Retina (tissue), 1 donor: ENCODE results near the gene MPDZ.

Experiments
- DNase-seq: peaks from one replicate; pipeline ENCODE4 v3.0.0-alpha.2; 2016

The MPDZ gene

DNA sequence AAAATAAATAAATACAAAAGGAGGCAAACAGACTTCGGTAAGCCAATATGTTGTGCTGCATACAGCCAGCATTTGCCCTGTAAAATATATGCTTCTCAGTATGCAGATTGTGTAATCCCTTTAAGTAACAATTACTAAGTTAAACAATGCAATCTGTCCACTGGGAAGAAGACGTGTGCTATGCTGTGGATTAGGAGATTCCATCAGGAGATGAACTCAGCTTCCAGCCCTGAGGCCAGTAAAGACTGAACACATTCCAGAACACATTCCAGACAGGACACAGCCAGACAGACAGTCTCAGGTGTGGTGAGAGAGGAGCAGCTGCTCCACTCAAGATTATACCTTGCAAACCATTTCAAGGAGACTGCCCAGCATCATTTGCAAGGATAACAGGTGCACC lies 97.8 kb downstream of the MPDZ start:
- DNase-seq: no peak

- DNase-seq: peak; percentile 5
These were observed 100.2 kb downstream of the MPDZ start for GRCh38 chr9:13179257-13179656.

- DNase-seq: no peak
These were observed 103.8 kb downstream of the MPDZ start for GRCh38 chr9:13175732-13176131.

DNA sequence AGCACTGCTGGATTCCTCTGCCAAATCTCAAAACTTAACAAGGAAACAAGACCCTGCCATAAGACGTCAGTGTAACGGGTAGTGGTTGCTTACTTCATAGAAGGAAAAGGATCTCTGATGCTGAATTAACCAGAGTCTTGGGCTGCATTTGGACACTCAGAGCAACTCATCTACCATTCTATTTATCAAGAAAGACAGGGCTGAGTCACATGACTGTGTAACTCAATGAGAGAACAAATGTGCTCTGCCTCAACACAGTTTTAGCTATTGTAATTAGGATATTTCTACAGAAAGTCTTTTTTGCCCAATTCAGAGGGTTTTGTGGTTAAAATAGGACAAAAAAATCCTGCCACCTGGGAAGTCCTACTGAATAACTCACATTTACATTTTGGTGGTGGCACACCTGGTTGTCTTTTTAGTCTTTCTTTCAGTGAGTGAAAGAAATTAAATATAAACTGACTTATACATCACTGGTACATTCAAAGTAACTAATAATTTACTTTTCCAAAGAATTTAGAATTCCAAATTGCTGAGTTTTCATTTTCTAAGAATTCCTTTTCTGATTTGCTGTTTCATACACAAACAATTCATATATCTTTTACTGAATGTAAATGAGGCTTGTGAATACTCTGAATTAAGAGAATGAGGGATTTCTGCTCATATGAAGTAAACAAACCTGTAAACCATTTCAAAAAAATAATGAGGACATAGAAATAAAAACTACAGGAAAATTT lies 104.4 kb downstream of the MPDZ start:
- DNase-seq: no peak

DNA sequence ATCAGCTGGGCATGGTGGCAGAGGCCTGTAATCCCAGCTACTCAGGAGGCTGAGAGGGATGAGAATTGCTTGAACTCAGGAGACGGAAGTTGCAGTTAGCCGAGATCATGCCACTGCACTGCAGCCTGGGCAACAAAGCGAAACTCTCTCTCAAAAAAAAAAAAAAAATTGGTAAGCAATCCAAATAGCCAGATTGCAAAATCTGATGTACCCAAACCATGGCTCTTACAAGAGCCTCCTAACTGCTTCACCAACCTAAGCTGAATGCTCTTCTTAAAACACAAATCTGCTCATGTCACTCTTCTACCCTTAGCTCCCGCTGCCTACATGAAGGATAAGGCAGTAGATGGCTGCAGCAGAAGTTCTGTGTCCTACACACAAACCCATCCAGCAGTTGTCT lies 105.9 kb downstream of the MPDZ start:
- DNase-seq: no peak

GRCh38 chr9:13171261-13171660 lies 108.2 kb downstream of the MPDZ start:
- DNase-seq: no peak

- no peak for DNase-seq
These were observed 112.5 kb downstream of the MPDZ start for GRCh38 chr9:13166996-13167395.

DNA sequence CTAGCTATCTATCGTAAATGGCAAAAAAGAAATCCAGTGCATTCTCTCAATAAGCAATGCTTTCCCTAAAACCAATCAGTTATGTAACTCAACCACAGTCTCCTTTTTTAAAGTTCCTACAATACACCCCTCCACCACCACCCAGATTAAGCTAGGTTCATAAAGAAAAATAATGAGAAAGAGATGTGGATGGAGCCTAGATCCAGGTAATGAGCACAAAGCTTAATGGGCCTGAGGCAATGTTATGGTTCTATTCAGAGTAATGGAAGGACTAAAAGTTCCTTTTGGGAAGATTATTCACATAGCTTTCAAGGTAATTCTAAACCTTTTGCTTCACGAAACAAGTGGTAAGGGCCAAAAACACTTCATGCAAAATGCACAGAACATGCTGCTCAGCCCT lies 113.5 kb downstream of the MPDZ start:
- no peak for DNase-seq

DNA sequence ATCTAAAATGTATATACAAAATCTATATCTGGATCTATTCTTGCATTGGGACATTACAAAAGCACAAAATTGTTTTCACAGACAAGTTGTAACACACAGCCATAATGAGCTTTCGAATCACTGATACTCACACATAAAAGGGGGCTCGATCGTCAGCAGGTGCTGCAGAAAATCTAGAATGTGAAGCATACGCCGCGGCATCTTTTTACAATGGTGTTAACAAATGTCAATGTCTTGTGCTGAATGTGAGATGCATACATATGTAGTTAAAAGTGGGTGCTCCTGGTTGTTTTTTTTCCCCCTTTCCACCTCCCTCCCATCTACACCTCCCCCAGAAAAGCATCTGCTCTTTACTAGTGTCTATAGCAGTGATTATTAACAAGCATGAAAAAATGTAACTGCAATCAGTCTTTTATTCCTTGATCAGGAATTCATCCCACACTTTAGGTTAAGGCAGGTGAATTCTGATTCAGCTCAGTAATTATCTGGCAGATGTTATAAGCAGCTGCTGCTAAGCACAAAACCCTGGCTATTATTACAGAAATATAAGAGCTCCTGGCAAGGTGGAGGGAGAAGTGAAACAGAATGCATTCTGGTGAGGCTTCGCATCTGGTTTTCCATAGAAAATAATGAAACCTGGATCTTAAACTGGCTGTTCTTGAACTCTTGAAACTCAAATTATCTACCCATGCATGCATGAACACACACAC lies 114.1 kb downstream of the MPDZ start:
- DNase-seq: peak; percentile 12

DNA sequence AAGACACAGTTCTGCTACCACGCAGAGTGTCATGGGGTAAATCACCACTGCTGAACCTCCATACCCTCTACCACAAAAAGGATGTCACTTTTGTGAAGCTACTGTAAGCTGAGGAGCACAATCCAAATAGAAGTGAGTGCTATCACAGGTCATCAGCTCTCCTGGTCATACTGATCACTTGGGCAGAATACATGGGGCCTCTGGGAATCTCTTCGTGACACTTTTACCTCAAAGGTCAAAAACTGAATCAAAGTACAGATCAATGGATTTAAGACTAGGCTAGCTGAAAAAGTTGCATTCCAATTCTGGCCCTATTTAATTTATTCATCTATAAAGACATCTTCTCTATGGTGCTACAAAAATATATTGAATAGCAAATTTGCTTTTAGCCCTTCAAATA lies 115.5 kb downstream of the MPDZ start:
- no peak for DNase-seq

DNA sequence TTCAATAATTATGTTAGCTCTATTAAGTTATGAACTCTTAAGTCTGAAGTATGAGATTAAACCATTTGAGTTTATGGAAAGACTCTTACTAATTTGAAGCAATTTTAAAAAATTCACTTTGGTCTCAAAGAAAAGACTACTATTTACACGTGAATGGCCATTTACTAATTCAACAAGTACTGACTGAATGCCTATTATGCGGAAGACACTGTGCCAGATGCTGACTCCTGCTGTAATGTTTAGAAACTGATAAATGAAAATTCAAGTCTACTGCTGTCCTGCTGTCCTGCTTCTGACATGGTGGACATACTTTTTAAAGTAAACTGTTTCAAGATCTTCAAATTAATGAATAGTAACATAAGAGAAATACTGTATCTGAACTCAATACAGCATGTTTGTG lies 116.2 kb downstream of the MPDZ start:
- no peak for DNase-seq

- no peak for DNase-seq
These were observed 119.4 kb downstream of the MPDZ start for GRCh38 chr9:13160051-13160450.

GRCh38 chr9:13158986-13159385 lies 120.5 kb downstream of the MPDZ start:
- DNase-seq: no peak

- DNase-seq: no peak
These were observed 128.0 kb downstream of the MPDZ start for GRCh38 chr9:13151489-13151888.

- DNase-seq: no peak
These were observed 130.0 kb downstream of the MPDZ start for GRCh38 chr9:13149454-13149853.

DNA sequence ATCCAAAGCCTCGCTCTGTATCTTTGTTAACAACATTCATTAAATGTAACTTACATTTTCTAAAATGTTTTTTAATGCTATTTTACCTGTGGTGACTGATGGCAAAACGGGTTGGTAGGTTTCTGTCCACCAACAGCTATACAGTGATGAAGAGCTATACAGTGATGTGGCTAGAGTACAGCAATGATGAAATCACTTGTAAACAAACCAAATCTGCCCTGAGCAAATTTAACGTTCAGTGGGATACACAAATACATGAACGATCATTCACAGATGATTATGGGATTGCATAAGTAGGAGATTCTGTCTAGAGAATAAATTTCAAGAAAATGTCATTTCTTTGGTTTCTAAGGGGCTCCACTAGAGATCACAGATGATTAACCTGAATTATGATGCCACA lies 132.7 kb downstream of the MPDZ start:
- no peak for DNase-seq

GRCh38 chr9:13145340-13145739 lies 134.2 kb downstream of the MPDZ start:
- DNase-seq: no peak

DNA sequence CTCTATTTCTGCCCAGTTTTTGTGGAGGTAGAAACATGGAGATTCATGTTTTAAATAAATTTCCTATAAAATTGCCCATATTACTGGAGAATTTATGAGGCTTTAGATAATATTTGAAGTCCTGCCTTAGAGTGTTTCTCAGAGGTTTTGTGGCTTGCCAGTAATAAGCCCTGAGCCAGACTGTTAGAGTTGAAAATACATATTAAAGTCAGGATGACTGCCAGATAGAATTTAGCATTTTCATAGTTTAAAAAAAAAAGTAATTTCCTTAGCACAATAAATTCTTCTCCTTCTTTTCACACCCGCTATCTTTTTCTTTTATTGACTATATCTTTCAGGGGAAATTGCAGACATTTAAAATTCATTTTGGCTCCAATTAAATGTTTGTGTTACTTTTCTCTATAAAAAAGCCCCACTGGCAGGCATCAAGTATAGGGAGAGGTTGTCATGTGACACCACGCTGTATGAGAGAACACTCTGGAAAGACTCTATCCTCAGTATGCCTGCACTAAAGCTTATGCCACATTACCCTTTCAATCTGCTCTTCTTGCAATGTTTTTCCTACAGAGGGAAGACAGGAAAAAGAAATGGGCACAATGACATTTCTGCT lies 135.2 kb downstream of the MPDZ start:
- no peak for DNase-seq

GRCh38 chr9:13143281-13143680 lies 136.2 kb downstream of the MPDZ start:
- peak; percentile 3 for DNase-seq

- no peak for DNase-seq
These were observed 136.7 kb downstream of the MPDZ start for GRCh38 chr9:13142776-13143175.

- no peak for DNase-seq
These were observed 137.9 kb downstream of the MPDZ start for GRCh38 chr9:13141629-13142028.

DNA sequence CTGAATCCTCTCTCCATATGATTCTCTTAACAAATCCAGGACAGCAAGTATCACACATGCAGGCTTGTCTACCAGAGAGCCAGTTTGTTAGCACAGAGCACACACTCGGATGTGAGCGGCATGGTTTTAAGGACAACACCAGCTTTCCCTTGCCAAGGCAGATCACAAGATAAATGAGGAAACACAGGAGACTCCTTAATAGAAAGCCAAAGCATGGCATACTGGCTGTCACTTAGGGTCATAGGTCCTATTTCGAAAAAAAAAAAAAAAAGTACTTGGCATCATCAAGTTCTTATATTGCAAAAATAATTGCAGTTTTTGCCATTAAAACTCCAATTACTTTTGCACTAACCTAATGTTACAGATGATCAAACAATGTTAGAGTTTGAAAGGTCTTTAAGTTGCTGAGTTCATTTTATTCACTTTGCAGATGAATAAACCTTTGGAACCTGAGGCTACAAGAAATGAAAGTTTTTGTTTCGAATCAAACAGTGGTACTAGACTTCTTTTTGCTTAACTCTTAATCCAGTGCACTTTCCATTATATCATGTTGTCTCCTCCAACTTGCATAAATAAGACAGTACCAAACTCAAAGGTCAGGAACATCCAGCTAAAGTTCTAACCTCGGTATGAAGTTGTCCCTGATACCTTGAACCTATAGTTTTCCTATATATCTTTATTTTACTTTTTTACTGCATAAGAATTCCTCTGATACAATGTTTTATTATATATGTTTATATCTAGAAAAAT lies 138.5 kb downstream of the MPDZ start:
- no peak for DNase-seq

GRCh38 chr9:13139641-13140171 lies 139.8 kb downstream of the MPDZ start:
- peak; percentile 45 for DNase-seq
